Activated naive CD8-positive, alpha-beta T cell (primary cell): Measurements from ENCODE around the gene EDA.
"Not testable (repeated sequence)": the region's sequence is repeated elsewhere in the genome, so short reads cannot be mapped to it uniquely, and the experiment has no call there.

Experiments used
- H3K27ac Mint-ChIP-seq: one replicate; pipeline ENCODE4 v1.8.0; 2021; ENCODE audit warnings: mixed read lengths
- H3K27me3 Mint-ChIP-seq: one replicate; pipeline ENCODE4 v1.8.0; 2021; ENCODE audit warnings: mixed read lengths
- H3K36me3 Mint-ChIP-seq: one replicate; pipeline ENCODE4 v1.8.0; 2021; ENCODE audit warnings: mixed read lengths
- H3K4me1 Mint-ChIP-seq: one replicate; pipeline ENCODE4 v1.8.0; 2021; ENCODE audit warnings: low read depth, mixed read lengths
- H3K4me3 Mint-ChIP-seq: one replicate; pipeline ENCODE4 v1.8.0; 2021; ENCODE audit warnings: mild to moderate bottlenecking, mixed read lengths
- H3K9me3 Mint-ChIP-seq: one replicate; pipeline ENCODE4 v1.8.0; 2021; ENCODE audit warnings: low read depth, mixed read lengths

Gene EDA

GRCh38 chrX:69808375-69808774 lies 192.5 kb downstream of the EDA start:
- H3K4me3 Mint-ChIP-seq, result no peak overlapping the region
- H3K27me3 Mint-ChIP-seq, result no peaks in the 10 kb centered on the region
- H3K9me3 Mint-ChIP-seq, result no peaks in the 10 kb centered on the region
- H3K4me1 Mint-ChIP-seq, result peaks cover 12% of the 10 kb centered on the region
- H3K36me3 Mint-ChIP-seq, result peaks cover 4% of the 10 kb centered on the region
- H3K27ac Mint-ChIP-seq, result no peak overlapping the region

- no peak overlapping the region for H3K4me3 Mint-ChIP-seq
- no peak overlapping the region for H3K27ac Mint-ChIP-seq
- no peaks in the 10 kb centered on the region for H3K4me1 Mint-ChIP-seq
- no peaks in the 10 kb centered on the region for H3K9me3 Mint-ChIP-seq
- H3K36me3 Mint-ChIP-seq, result no peaks in the 10 kb centered on the region
- no peaks in the 10 kb centered on the region for H3K27me3 Mint-ChIP-seq
Observed at GRCh38 chrX:69813677-69814076, 197.8 kb downstream of the EDA start.

- Mint-ChIP-seq H3K4me3 (no peak overlapping the region), H3K27ac (no peak overlapping the region), H3K9me3 (no peaks in the 10 kb centered on the region), H3K4me1 (no peaks in the 10 kb centered on the region), H3K36me3 (no peaks in the 10 kb centered on the region), H3K27me3 (no peaks in the 10 kb centered on the region)
Observed at GRCh38 chrX:69815063-69815462, 199.2 kb downstream of the EDA start.

GRCh38 chrX:69815519-69815918 lies 199.6 kb downstream of the EDA start:
- Mint-ChIP-seq H3K9me3 (no peaks in the 10 kb centered on the region), H3K36me3 (no peaks in the 10 kb centered on the region), H3K4me1 (no peaks in the 10 kb centered on the region), H3K27me3 (no peaks in the 10 kb centered on the region), H3K4me3 (no peak overlapping the region), H3K27ac (no peak overlapping the region)

GRCh38 chrX:69844636-69845035 lies 228.7 kb downstream of the EDA start:
- no peaks in the 10 kb centered on the region for H3K27me3 Mint-ChIP-seq
- H3K27ac Mint-ChIP-seq, result no peak overlapping the region
- H3K4me1 Mint-ChIP-seq, result no peaks in the 10 kb centered on the region
- H3K4me3 Mint-ChIP-seq, result no peak overlapping the region
- H3K36me3 Mint-ChIP-seq, result no peaks in the 10 kb centered on the region
- H3K9me3 Mint-ChIP-seq, result no peaks in the 10 kb centered on the region

GRCh38 chrX:69859999-69860398 lies 244.1 kb downstream of the EDA start:
- H3K27me3 Mint-ChIP-seq, H3K36me3 Mint-ChIP-seq, H3K4me3 Mint-ChIP-seq, H3K9me3 Mint-ChIP-seq, H3K27ac Mint-ChIP-seq, H3K4me1 Mint-ChIP-seq: not testable (repeated sequence)

GRCh38 chrX:69876221-69876620 lies 260.3 kb downstream of the EDA start:
- H3K4me3 Mint-ChIP-seq, result no peak overlapping the region
- H3K4me1 Mint-ChIP-seq, result no peaks in the 10 kb centered on the region
- H3K36me3 Mint-ChIP-seq, result no peaks in the 10 kb centered on the region
- H3K27me3 Mint-ChIP-seq, result no peaks in the 10 kb centered on the region
- peaks cover 7% of the 10 kb centered on the region for H3K9me3 Mint-ChIP-seq
- H3K27ac Mint-ChIP-seq, result no peak overlapping the region

- no peak overlapping the region for H3K27ac Mint-ChIP-seq
- no peaks in the 10 kb centered on the region for H3K36me3 Mint-ChIP-seq
- H3K27me3 Mint-ChIP-seq, result no peaks in the 10 kb centered on the region
- H3K9me3 Mint-ChIP-seq, result no peaks in the 10 kb centered on the region
- no peaks in the 10 kb centered on the region for H3K4me1 Mint-ChIP-seq
- H3K4me3 Mint-ChIP-seq, result no peak overlapping the region
Observed at GRCh38 chrX:69884210-69884609, 268.3 kb downstream of the EDA start.

- no peak overlapping the region for H3K4me3 Mint-ChIP-seq
- no peaks in the 10 kb centered on the region for H3K27me3 Mint-ChIP-seq
- no peaks in the 10 kb centered on the region for H3K36me3 Mint-ChIP-seq
- no peaks in the 10 kb centered on the region for H3K9me3 Mint-ChIP-seq
- H3K4me1 Mint-ChIP-seq, result no peaks in the 10 kb centered on the region
- H3K27ac Mint-ChIP-seq, result no peak overlapping the region
Observed at GRCh38 chrX:69896046-69896445, 280.1 kb downstream of the EDA start.

- peaks cover 3% of the 10 kb centered on the region for H3K9me3 Mint-ChIP-seq
- H3K36me3 Mint-ChIP-seq, result no peaks in the 10 kb centered on the region
- H3K27me3 Mint-ChIP-seq, result no peaks in the 10 kb centered on the region
- H3K4me1 Mint-ChIP-seq, result no peaks in the 10 kb centered on the region
- no peak overlapping the region for H3K4me3 Mint-ChIP-seq
- no peak overlapping the region for H3K27ac Mint-ChIP-seq
Observed at GRCh38 chrX:69900491-69900890, 284.6 kb downstream of the EDA start.

- no peak overlapping the region for H3K4me3 Mint-ChIP-seq
- H3K27ac Mint-ChIP-seq, result no peak overlapping the region
Observed at GRCh38 chrX:69906447-69906846, 290.5 kb downstream of the EDA start.

GRCh38 chrX:69914781-69915180 lies 298.9 kb downstream of the EDA start:
- Mint-ChIP-seq H3K36me3 (no peaks in the 10 kb centered on the region), H3K27me3 (no peaks in the 10 kb centered on the region), H3K9me3 (no peaks in the 10 kb centered on the region), H3K27ac (no peak overlapping the region), H3K4me1 (no peaks in the 10 kb centered on the region), H3K4me3 (no peak overlapping the region)

More at GRCh38 chrX:69906447-69906846, 290.5 kb downstream of the EDA start:
- H3K36me3 Mint-ChIP-seq, result no peaks in the 10 kb centered on the region
- no peaks in the 10 kb centered on the region for H3K27me3 Mint-ChIP-seq
- peaks cover 3% of the 10 kb centered on the region for H3K9me3 Mint-ChIP-seq
- peaks cover 1% of the 10 kb centered on the region for H3K4me1 Mint-ChIP-seq

GRCh38 chrX:69919749-69920148 lies 303.8 kb downstream of the EDA start:
- Mint-ChIP-seq H3K4me3 (no peak overlapping the region), H3K9me3 (no peaks in the 10 kb centered on the region), H3K27me3 (no peaks in the 10 kb centered on the region), H3K27ac (no peak overlapping the region), H3K36me3 (no peaks in the 10 kb centered on the region), H3K4me1 (no peaks in the 10 kb centered on the region)

- H3K36me3 Mint-ChIP-seq, result no peaks in the 10 kb centered on the region
- no peaks in the 10 kb centered on the region for H3K27me3 Mint-ChIP-seq
- H3K9me3 Mint-ChIP-seq, result peaks cover 5% of the 10 kb centered on the region
Observed at GRCh38 chrX:69932323-69932722, 316.4 kb downstream of the EDA start.

GRCh38 chrX:69948276-69948797 lies 332.4 kb downstream of the EDA start:
- H3K4me3 Mint-ChIP-seq, result no peak overlapping the region
- H3K27me3 Mint-ChIP-seq, result peaks cover 1% of the 10 kb centered on the region
- no peaks in the 10 kb centered on the region for H3K4me1 Mint-ChIP-seq
- H3K9me3 Mint-ChIP-seq, result peaks cover 3% of the 10 kb centered on the region
- H3K27ac Mint-ChIP-seq, result no peak overlapping the region
- H3K36me3 Mint-ChIP-seq, result peaks cover 2% of the 10 kb centered on the region

More at GRCh38 chrX:69932323-69932722, 316.4 kb downstream of the EDA start:
- Mint-ChIP-seq H3K27ac (no peak overlapping the region), H3K4me3 (no peak overlapping the region), H3K4me1 (no peaks in the 10 kb centered on the region)

- Mint-ChIP-seq H3K27ac (no peak overlapping the region), H3K36me3 (no peaks in the 10 kb centered on the region), H3K27me3 (no peaks in the 10 kb centered on the region), H3K9me3 (no peaks in the 10 kb centered on the region), H3K4me3 (no peak overlapping the region), H3K4me1 (no peaks in the 10 kb centered on the region)
Observed at GRCh38 chrX:69951753-69952152, 335.8 kb downstream of the EDA start.
